Caco-2 (cell line): Measurements from ENCODE around the gene AGRN. TPM values are rescaled to one million over a fixed set of nuclear protein-coding genes. Genes with fewer than 3 reads are reported as not detected.

Experiments
- BruUV-seq: library from RNA; stranded (reverse); fragments of 400-500 nt; replicated peaks from 2 replicates; lab custom pipeline; 2021; lab: Mats Ljungman, UMichigan
- CTCF ChIA-PET: fragments of 300-600 bp; sonication (Branson Sonifier 250); formaldehyde crosslinking; loops from one replicate; lab custom pipeline; 2022; ENCODE audit warnings: antibody characterized with exemption; lab: Charles Lee
- POLR2A ChIA-PET: fragments of 300-600 bp; sonication (Branson Sonifier 250); formaldehyde crosslinking; loops from one replicate; lab custom pipeline; 2022; ENCODE audit warnings: antibody characterized with exemption; lab: Charles Lee
- DNase-seq, 2 experiments: peaks; one replicate each; pipeline versions ENCODE4 v3.0.0 to v3.0.0-alpha.2; 2020 to 2022
- H3K27me3 ChIP-seq: replicated peaks from 2 replicates; pipeline ENCODE4 v1.6.0; 2011; ENCODE audit warnings: low read length; ENCODE audit not compliant: control insufficient read depth, insufficient read depth
- H3K36me3 ChIP-seq: 2 replicates; pipeline ENCODE4 v1.5.1; 2011; ENCODE audit warnings: low read length; ENCODE audit not compliant: control insufficient read depth, insufficient read depth
- H3K4me1 ChIP-seq: fragments of 250-450 bp; sonication (Bioruptor Pico); 2 replicates; pipeline ENCODE4 v1.5.1; 2020; ENCODE audit warnings: mild to moderate bottlenecking
- H3K4me3 ChIP-seq: 2 replicates; pipeline ENCODE4 v1.5.1; 2011; ENCODE audit warnings: low read depth, mild to moderate bottlenecking, control low read depth, low read length
- H3K9me3 ChIP-seq: fragments of 250-450 bp; sonication (Bioruptor Pico); 2 replicates; pipeline ENCODE4 v1.5.1; 2020; ENCODE audit warnings: mild to moderate bottlenecking, moderate library complexity
- H3K27ac Mint-ChIP-seq: one replicate; pipeline ENCODE4 v1.8.0; 2022; ENCODE audit warnings: mixed read lengths; ENCODE audit not compliant: unreplicated experiment
- H3K27me3 Mint-ChIP-seq: one replicate; pipeline ENCODE4 v1.8.0; 2022; ENCODE audit warnings: mixed read lengths; ENCODE audit not compliant: insufficient read depth, unreplicated experiment
- H3K36me3 Mint-ChIP-seq: one replicate; pipeline ENCODE4 v1.8.0; 2022; ENCODE audit warnings: mild to moderate bottlenecking, mixed read lengths; ENCODE audit not compliant: insufficient read depth, unreplicated experiment
- H3K4me1 Mint-ChIP-seq: one replicate; pipeline ENCODE4 v1.8.0; 2022; ENCODE audit warnings: low read depth, mixed read lengths; ENCODE audit not compliant: unreplicated experiment
- H3K4me3 Mint-ChIP-seq: one replicate; pipeline ENCODE4 v1.8.0; 2022; ENCODE audit warnings: mild to moderate bottlenecking, moderate library complexity, mixed read lengths; ENCODE audit not compliant: unreplicated experiment
- H3K9me3 Mint-ChIP-seq: one replicate; pipeline ENCODE4 v1.8.0; 2022; ENCODE audit warnings: mixed read lengths; ENCODE audit not compliant: unreplicated experiment
- CTCF ChIP-seq, 2 experiments: fragments of 200-600 bp in 1 of 2; IDR thresholded peaks; 1 replicate in 1 of 2; 2 replicates in 1 of 2; pipeline versions ENCODE4 v1.5.1 to v1.8.0; 2011 to 2022; ENCODE audit warnings: antibody characterized with exemption in 1 of 2, control low read depth in 1 of 2, inconsistent platforms in 1 of 2, low read depth in 1 of 2, low read length in 1 of 2, mild to moderate bottlenecking in 1 of 2, moderate library complexity in 1 of 2; ENCODE audit not compliant: insufficient read depth in 1 of 2, severe bottlenecking in 1 of 2, unreplicated experiment in 1 of 2
- intact Hi-C: fragments of 100-400 bp; cut with micrococcal nuclease; formaldehyde crosslinking; loops from one replicate; pipeline ENCODE4 v1.10.0; 2022; ENCODE audit not compliant: unreplicated experiment
- total RNA-seq: library from RNA; stranded (reverse); gene quantifications from 2 replicates; pipeline ENCODE4 v1.2.3, GENCODE V29; 2022

The AGRN gene
- total RNA-seq, 1 experiment from 2014 or later: 176 TPM

GRCh38 chr1:1053682-1054081, 33.8 kb downstream of the AGRN start:
- H3K4me3 ChIP-seq: no peak overlapping the region
- no peaks in the 10 kb centered on the region for H3K27me3 ChIP-seq
- intact Hi-C loops: loop anchor here (1.0 kb wide), 1 partner anchor 34 kb away; no protein-coding TSS in a partner anchor
- ChIA-PET POLR2A (no interaction called here), CTCF (no interaction called here)
- H3K36me3 ChIP-seq: no peaks in the 10 kb centered on the region
- peaks cover 10% of the 10 kb centered on the region for H3K4me1 ChIP-seq
- no peaks in the 10 kb centered on the region for H3K9me3 ChIP-seq
- DNase-seq: no peak
- Mint-ChIP-seq H3K4me3 (no peak overlapping the region), H3K4me1 (peaks cover 7% of the 10 kb centered on the region), H3K9me3 (no peaks in the 10 kb centered on the region), H3K36me3 (peaks cover 77% of the 10 kb centered on the region), H3K27me3 (no peaks in the 10 kb centered on the region), H3K27ac (no peak overlapping the region)
- BruUV-seq: no TSS peak
- TF ChIP-seq CTCF (IDR thresholded peaks at IDR 0.05; ENCODE audit: insufficient read depth in 1 of 2, low read depth in 1 of 2, low read length in 1 of 2, severe bottlenecking in 1 of 2, unreplicated experiment in 1 of 2): no peak

- no TSS peak for BruUV-seq
- intact Hi-C loops: loop anchor here (1.0 kb wide), 1 partner anchor 35 kb away; no protein-coding TSS in a partner anchor
- ChIA-PET POLR2A (no interaction called here), CTCF (no interaction called here)
- no peak overlapping the region for H3K4me3 ChIP-seq
- Mint-ChIP-seq H3K27me3 (no peaks in the 10 kb centered on the region), H3K9me3 (no peaks in the 10 kb centered on the region), H3K4me3 (no peak overlapping the region), H3K27ac (no peak overlapping the region), H3K36me3 (peaks cover 77% of the 10 kb centered on the region), H3K4me1 (peaks cover 7% of the 10 kb centered on the region)
- H3K36me3 ChIP-seq: no peaks in the 10 kb centered on the region
- H3K4me1 ChIP-seq: peaks cover 12% of the 10 kb centered on the region
- TF ChIP-seq CTCF (IDR thresholded peaks at IDR 0.05; ENCODE audit: insufficient read depth in 1 of 2, low read depth in 1 of 2, low read length in 1 of 2, severe bottlenecking in 1 of 2, unreplicated experiment in 1 of 2): no peak
- no peaks in the 10 kb centered on the region for H3K9me3 ChIP-seq
- H3K27me3 ChIP-seq: no peaks in the 10 kb centered on the region
- DNase-seq: no peak
Observed at GRCh38 chr1:1054099-1054700, 34.3 kb downstream of the AGRN start.

- Histone ChIP-seq H3K27me3 (no peaks in the 10 kb centered on the region), H3K9me3 (no peaks in the 10 kb centered on the region), H3K36me3 (no peaks in the 10 kb centered on the region), H3K4me3 (no peak overlapping the region), H3K4me1 (peaks cover 15% of the 10 kb centered on the region)
- Mint-ChIP-seq H3K27ac (no peak overlapping the region), H3K36me3 (peaks cover 77% of the 10 kb centered on the region), H3K9me3 (no peaks in the 10 kb centered on the region), H3K4me1 (peaks cover 7% of the 10 kb centered on the region), H3K4me3 (no peak overlapping the region), H3K27me3 (no peaks in the 10 kb centered on the region)
- no peak for DNase-seq
- intact Hi-C loops: loop anchor here (1.0 kb wide), 1 partner anchor 36 kb away; no protein-coding TSS in a partner anchor
- TSS peak; percentile 80 for BruUV-seq
- no peak for TF ChIP-seq CTCF (IDR thresholded peaks at IDR 0.05; ENCODE audit: insufficient read depth in 1 of 2, low read depth in 1 of 2, low read length in 1 of 2, severe bottlenecking in 1 of 2, unreplicated experiment in 1 of 2)
- ChIA-PET CTCF (no interaction called here), POLR2A (no interaction called here)
Observed at GRCh38 chr1:1054971-1055370, 35.1 kb downstream of the AGRN start.
